GM18517 (cell line): ENCODE measurements around the gene DMD.
"Not testable (repeated sequence)": the region's sequence is repeated elsewhere in the genome, so short reads cannot be mapped to it uniquely, and the experiment has no call there.

Experiments
- ATAC-seq: cut with Tn5 transposase; IDR thresholded peaks from one replicate; pipeline ENCODE4 v1.9.1; 2021; ENCODE audit warnings: mild to moderate bottlenecking, moderate library complexity; ENCODE audit not compliant: unreplicated experiment

DMD gene

GRCh38 chrX:32867781-32868523 lies 343.4 kb downstream of the DMD start:
- ATAC-seq = no peak

GRCh38 chrX:32852203-32852602 lies 359.1 kb downstream of the DMD start:
- ATAC-seq = no peak

GRCh38 chrX:32851556-32851955 lies 359.8 kb downstream of the DMD start:
- ATAC-seq = no peak

- no peak for ATAC-seq
Observed at GRCh38 chrX:32847921-32848320, 363.4 kb downstream of the DMD start.

GRCh38 chrX:32842053-32842452 lies 369.3 kb downstream of the DMD start:
- ATAC-seq = no peak

- no peak for ATAC-seq
Observed at GRCh38 chrX:32839781-32840180, 371.6 kb downstream of the DMD start.

- no peak for ATAC-seq
Observed at GRCh38 chrX:32825009-32825408, 386.3 kb downstream of the DMD start.

- no peak for ATAC-seq
Observed at GRCh38 chrX:32804034-32804433, 407.3 kb downstream of the DMD start.

GRCh38 chrX:32798990-32799389 lies 412.4 kb downstream of the DMD start:
- ATAC-seq = no peak

GRCh38 chrX:32788936-32789335 lies 422.4 kb downstream of the DMD start:
- no peak for ATAC-seq

- ATAC-seq = no peak
Observed at GRCh38 chrX:32780109-32780508, 431.2 kb downstream of the DMD start.

- ATAC-seq = no peak
Observed at GRCh38 chrX:32778965-32779364, 432.4 kb downstream of the DMD start.

- ATAC-seq = no peak
Observed at GRCh38 chrX:32774966-32775365, 436.4 kb downstream of the DMD start.

GRCh38 chrX:32749070-32749469 lies 462.3 kb downstream of the DMD start:
- ATAC-seq = no peak

- no peak for ATAC-seq
Observed at GRCh38 chrX:32745323-32745722, 466.0 kb downstream of the DMD start.

GRCh38 chrX:32744921-32745320 lies 466.4 kb downstream of the DMD start:
- no peak for ATAC-seq

GRCh38 chrX:32741910-32742309 lies 469.4 kb downstream of the DMD start:
- no peak for ATAC-seq

GRCh38 chrX:32708542-32708941 lies 502.8 kb downstream of the DMD start:
- ATAC-seq = no peak

GRCh38 chrX:32705385-32705784 lies 506.0 kb downstream of the DMD start:
- ATAC-seq = not testable (repeated sequence)

- ATAC-seq = no peak
Observed at GRCh38 chrX:32687379-32687778, 524.0 kb downstream of the DMD start.

GRCh38 chrX:32678487-32678886 lies 532.9 kb downstream of the DMD start:
- no peak for ATAC-seq

GRCh38 chrX:32673193-32673592 lies 538.2 kb downstream of the DMD start:
- no peak for ATAC-seq

- no peak for ATAC-seq
Observed at GRCh38 chrX:32662516-32662915, 548.8 kb downstream of the DMD start.
